ENCODE measurements around the gene SHC2.

DNA sequence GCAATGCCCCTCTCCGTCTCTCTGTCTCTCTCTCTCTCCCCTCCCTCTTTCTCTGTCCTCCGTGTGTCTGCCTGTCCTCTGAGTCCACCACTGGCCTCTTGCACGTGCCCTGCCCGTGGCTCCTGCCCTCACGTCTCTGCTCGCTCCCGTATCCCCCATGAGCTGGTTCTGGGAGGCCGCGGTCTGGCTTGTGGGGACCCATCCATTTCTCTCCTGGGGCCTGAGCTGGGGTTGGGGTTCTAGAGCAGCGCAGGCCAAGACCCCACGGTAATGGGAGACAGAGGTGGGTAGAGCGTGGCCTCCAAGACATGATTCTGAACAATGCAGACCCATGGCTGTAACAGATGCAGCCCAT is 70.9 kb downstream of the SHC2 start:
- no peak for TF ChIP-seq POLR2A (IDR thresholded peaks at IDR 0.05)
- TF ChIP-seq, protein P1, sequence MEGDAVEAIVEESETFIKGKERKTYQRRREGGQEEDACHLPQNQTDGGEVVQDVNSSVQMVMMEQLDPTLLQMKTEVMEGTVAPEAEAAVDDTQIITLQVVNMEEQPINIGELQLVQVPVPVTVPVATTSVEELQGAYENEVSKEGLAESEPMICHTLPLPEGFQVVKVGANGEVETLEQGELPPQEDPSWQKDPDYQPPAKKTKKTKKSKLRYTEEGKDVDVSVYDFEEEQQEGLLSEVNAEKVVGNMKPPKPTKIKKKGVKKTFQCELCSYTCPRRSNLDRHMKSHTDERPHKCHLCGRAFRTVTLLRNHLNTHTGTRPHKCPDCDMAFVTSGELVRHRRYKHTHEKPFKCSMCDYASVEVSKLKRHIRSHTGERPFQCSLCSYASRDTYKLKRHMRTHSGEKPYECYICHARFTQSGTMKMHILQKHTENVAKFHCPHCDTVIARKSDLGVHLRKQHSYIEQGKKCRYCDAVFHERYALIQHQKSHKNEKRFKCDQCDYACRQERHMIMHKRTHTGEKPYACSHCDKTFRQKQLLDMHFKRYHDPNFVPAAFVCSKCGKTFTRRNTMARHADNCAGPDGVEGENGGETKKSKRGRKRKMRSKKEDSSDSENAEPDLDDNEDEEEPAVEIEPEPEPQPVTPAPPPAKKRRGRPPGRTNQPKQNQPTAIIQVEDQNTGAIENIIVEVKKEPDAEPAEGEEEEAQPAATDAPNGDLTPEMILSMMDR (IDR thresholded peaks at IDR 0.05), result no peak
- no peak for TF ChIP-seq POLR2AphosphoS5 (IDR thresholded peaks at IDR 0.05)
